Upper lobe of left lung (tissue), 4 donors: ENCODE results near the gene ITGAD.
"Not testable (repeated sequence)": the region's sequence is repeated elsewhere in the genome, so short reads cannot be mapped to it uniquely, and the experiment has no call there.

ENCODE experiments used
- POLR2A ChIP-seq, 4 donors: fragments of 450-650 bp; IDR thresholded peaks; one replicate each; pipeline ENCODE4 v1.5.1; 2016 to 2017; ENCODE audit warnings: antibody characterized with exemption in 4 of 4, mild to moderate bottlenecking in 2 of 4
- TF ChIP-seq, protein P1 (sequence below), 6 experiments: fragments of 450-650 bp in 4 of 6; fragments of 200-600 bp in 2 of 6; sonication (generic) in 2 of 6; IDR thresholded peaks; one replicate each; pipeline ENCODE4 v1.5.1; 2016 to 2019; ENCODE audit warnings: antibody characterized with exemption in 6 of 6

DNA sequence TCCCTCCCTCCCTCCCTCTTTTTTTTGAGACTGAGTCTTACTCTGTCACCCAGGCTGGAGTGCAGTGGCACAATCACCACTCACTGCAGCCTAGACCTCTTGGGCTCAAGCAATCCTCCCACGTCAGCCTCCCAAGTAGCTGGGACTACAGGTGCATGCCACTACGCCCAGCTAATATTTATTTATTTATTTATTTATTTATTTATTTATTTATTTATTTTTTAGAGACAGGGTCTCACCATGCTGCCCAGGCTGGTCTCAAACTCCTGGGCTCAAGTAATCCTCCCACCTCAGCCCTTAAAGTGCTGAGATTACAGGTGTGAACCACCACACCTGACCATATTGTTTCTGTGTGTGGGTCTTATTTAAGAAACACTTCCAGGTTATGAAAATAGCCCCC, 23.9 kb downstream of the ITGAD start:
- TF ChIP-seq, protein P1, sequence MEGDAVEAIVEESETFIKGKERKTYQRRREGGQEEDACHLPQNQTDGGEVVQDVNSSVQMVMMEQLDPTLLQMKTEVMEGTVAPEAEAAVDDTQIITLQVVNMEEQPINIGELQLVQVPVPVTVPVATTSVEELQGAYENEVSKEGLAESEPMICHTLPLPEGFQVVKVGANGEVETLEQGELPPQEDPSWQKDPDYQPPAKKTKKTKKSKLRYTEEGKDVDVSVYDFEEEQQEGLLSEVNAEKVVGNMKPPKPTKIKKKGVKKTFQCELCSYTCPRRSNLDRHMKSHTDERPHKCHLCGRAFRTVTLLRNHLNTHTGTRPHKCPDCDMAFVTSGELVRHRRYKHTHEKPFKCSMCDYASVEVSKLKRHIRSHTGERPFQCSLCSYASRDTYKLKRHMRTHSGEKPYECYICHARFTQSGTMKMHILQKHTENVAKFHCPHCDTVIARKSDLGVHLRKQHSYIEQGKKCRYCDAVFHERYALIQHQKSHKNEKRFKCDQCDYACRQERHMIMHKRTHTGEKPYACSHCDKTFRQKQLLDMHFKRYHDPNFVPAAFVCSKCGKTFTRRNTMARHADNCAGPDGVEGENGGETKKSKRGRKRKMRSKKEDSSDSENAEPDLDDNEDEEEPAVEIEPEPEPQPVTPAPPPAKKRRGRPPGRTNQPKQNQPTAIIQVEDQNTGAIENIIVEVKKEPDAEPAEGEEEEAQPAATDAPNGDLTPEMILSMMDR (IDR thresholded peaks at IDR 0.05): not testable (repeated sequence)
- TF ChIP-seq POLR2A (IDR thresholded peaks at IDR 0.05): not testable (repeated sequence)
